TTC549 (cell line): ENCODE data around the gene ARHGEF6.
"Not testable (repeated sequence)": the region's sequence is repeated elsewhere in the genome, so short reads cannot be mapped to it uniquely, and the experiment has no call there.

Source experiments
- FAIRE-seq: peaks from 2 replicates; lab custom pipeline; 2012; peaks lifted over from hg19 to GRCh38; lab: Jason Lieb, UNC

Gene ARHGEF6

GRCh38 chrX:136783159-136783558 is 2.4 kb upstream of the ARHGEF6 start:
- no peak for FAIRE-seq

DNA sequence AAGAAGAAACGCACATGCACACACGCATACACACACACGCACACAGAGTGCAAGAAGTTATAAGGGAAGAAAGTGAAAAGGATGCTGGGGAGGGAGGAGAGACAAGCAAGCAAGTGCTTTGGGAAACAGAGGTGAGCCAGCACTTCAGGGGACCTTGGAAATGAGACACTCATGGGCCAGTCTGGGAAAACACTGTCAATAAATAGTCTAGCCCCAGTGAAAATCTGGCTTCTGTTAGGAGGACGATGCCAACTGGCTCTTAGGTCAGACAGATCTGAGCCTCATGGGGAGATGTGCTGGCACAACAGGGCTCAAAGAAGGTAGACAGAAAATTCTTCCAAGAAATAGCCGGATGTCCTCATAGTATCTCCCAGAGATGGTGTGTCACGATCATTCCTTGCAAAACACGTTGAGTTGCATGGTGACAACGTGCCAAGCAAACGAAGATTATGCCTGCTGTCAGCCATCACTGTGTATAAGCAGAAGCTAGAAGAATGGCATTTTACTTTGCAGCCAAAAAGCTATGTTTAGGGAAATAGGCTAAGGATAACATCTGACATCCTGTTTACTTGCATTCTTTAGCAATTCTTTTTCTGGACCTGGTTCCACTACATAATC is 557 bp upstream of the ARHGEF6 start:
- FAIRE-seq: no peak

GRCh38 chrX:136780241-136780640 is 491 bp downstream of the ARHGEF6 start:
- no peak for FAIRE-seq

DNA sequence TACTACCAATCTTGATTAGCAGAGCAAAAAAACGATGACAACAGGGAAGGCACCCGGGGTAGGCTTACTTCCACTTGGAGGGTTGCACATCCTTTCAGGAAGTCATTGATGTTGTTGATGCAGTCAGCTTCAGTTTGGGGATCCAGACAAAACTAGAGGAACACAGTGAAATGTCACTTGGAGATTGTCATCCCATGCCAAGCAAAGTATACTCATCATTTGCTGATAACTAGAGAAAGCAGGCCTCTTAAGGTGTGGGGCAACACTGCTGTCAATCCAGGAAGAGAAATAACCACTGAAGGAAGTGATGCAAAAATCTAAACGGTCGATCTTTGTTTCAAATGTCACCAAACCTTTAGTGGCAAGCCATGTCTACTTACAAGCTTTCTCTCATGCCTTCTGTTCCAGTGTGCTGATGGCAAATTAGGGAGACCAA is 1.4 kb downstream of the ARHGEF6 start:
- FAIRE-seq: no peak

- no peak for FAIRE-seq
Measured at GRCh38 chrX:136778916-136779315, 1.8 kb downstream of the ARHGEF6 start.

DNA sequence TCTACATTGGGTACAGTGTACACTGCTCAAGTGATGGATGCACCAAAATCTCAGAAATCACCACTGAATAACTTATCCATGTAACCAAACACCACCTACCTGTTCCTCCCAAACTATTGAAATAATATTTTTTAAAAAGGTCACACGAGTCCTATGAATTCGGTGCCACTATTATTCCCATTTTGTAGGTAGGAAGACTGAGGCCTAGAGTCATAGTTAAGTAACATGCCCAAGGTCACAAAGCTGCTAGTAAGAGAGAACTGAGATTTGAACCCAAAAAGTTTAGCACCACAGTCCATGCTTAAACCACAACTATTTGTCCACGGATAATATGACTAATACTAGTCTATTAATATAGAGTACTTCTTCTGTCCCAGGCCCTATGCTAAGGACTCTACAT is 2.7 kb downstream of the ARHGEF6 start:
- FAIRE-seq: no peak

DNA sequence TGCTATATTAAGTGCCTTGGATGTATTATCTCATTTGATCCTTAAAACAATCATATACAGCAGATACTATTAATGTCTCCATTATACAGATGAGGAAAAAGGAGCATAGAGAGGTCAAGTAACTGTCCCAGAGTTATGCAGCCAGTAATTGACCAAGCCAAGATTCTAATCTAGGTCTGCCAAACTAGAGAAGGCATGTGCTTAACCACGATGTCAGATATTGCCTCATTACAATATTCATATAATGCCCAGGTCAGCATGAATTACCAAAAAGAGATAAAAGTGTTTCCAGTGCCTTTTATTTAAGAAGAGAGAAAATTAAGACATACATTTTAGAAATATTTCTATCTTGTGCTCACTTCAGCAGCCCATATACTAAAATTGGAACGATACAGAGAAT is 7.1 kb downstream of the ARHGEF6 start:
- no peak for FAIRE-seq

GRCh38 chrX:136771869-136772268 is 8.9 kb downstream of the ARHGEF6 start:
- FAIRE-seq: not testable (repeated sequence)

GRCh38 chrX:136768469-136769084 is 12.2 kb downstream of the ARHGEF6 start:
- no peak for FAIRE-seq

- FAIRE-seq: no peak
Measured at GRCh38 chrX:136767104-136767941, 13.4 kb downstream of the ARHGEF6 start.

DNA sequence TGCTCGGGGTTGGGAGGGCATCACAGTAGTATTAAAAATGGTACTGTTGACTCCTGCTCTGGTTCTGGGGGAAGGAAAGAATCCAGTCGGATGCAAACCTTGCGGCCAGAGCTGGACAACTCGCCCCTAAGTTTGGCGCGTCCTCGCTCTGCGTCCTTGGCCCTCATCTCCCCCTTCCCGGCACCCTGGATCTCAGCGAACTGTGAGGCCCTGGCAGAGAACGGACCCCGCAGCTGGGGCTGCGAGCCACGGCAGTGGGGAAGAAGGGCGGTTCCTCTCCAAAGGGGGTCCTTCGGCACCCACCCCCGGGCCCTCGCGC is 14.0 kb downstream of the ARHGEF6 start:
- FAIRE-seq: no peak

DNA sequence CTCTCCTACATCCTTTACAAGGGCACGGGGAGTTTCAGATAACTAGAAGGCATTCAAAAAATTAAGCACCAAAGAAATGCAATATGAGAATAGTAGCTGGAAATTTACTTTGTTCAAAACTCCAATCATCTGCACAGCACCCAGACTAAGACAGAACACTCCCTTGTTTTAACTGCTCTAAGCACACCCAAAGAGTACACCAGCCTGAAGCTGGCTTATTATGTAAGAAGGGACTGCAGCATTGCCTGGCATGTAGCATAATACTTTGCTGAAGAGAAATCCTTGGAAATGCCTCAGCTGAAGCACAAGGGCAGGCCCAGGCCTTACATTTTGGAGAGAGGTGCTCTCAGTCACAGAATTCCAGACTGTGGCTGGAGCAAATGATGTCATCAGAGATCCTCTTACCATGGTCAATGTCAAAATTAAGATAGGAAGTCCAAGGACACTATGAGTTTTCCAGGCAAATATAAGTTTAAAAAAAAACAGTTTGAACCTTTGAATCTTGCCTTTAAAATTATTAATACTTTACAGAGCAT is 14.8 kb downstream of the ARHGEF6 start:
- FAIRE-seq: no peak

DNA sequence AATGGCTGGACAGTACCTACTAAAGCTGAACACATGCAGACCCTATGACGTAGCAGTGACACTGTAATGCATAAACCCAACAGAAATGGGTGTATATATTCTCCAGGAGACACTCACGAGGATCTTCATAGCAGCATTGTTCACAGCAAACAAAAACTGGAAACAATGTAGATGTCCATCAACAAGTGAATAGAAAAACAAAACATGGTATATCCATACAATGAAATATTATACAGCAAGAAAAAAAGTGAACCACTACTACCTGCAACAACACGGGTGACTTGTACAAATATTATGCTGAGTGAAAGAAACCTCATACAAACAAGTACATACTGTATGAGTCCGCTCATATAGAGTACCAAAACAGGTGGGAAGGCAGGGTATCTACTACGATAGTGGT is 16.5 kb downstream of the ARHGEF6 start:
- FAIRE-seq: no peak

DNA sequence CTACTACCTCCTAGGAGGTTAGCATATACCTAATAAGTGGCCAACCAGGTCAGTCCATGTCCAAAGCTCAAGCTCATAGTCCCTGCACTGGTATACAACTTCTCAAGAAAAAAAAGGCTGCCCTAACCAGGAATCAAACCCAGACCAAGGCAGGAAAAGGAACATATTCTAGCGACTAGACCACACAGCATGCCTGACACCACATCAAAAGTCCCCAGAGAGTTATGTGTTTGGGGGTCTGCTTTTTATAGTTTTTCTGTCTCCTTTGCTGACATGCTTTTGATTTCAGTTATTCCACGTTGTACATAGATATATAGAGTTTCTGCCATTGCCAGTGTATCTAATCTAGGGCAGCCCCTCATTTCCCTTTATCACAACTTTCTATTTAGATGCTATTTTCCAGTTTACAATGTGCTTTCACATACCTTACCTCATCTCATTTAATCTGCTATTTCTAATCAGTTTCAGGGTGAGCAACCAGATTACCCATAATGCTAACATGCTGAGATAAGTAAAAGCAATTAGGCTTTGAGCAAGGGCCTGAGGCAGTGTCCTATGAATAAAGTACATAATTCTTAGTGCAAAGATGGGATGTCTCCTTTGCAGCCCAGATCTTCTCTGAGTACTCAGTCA is 17.8 kb downstream of the ARHGEF6 start:
- no peak for FAIRE-seq

- FAIRE-seq: no peak
Measured at GRCh38 chrX:136761421-136761820, 19.3 kb downstream of the ARHGEF6 start.

DNA sequence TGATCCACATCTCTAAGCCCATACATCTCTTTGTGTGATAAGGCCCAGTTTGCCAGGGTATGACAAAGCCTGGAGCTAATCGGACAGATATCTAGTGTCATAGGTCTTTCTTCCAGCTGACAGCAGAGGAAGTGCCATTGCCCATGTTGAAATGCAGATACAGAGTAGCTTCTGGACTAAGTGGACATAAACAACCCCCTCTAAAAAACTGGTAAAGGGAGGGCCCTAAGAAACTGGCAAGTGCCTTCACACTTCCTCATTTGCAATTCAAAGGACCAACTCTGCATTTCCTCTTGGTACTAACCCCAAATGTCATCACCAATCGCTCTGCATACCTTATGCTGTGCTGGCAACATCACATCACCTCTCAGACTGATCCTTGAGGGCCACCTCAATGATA is 20.8 kb downstream of the ARHGEF6 start:
- no peak for FAIRE-seq

DNA sequence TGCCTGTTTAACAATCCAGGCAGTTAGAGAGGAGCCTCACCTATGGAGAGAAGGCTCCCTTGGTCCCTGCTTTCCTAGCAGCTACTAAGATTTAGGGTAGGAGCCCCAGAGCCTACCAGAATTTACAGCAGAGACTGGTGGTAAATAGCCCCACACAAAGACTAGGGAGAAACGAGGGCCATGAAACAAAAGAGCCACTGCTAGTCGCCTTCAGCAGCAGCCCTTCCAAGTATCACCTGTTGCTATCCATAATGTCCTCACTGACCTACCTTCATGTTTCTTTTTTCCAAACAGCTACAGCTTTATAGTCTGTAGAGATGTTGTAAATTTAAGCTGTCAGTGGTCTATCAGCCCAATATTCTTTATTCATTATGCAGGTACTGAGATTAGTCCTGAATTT is 25.3 kb downstream of the ARHGEF6 start:
- FAIRE-seq: no peak

DNA sequence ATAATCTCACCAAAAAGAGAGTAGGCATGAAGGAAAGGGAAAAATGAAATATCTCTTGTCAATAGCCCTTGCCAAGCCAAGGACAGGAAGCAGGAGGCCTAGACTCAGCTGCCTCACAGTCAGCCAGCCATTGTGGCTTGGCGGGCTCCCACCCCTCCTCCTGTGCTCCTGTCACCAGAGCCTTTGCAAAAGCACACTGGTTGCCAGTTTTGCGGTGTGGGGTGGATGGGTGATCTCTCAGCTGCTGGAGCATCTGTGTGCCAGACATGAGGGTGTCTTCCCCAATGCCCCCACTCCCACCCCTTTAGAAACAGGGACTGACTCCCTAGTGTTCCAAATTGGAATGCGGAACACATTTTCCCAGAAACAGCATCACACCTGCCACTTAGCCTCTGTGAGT is 26.1 kb downstream of the ARHGEF6 start:
- FAIRE-seq: no peak

- FAIRE-seq: no peak
Measured at GRCh38 chrX:136752796-136753195, 27.9 kb downstream of the ARHGEF6 start.

DNA sequence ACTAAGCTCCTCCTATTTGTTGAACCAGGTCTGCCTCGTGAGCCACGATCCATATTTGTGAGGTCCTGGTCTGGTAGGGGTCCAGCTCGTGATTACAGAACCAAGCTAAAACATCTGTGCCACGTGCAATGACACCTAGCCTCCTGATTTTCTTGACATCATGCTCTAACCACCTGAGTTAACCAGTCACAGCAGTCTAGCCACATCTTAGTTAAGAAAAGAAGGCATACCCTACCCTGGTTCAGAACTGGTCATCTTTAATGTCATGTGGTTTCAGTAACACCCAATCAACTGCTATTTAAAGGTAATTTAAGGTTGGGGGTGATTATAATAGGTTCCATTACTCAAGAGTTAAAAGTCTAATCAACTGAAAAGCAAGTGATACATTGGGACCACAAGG is 28.4 kb downstream of the ARHGEF6 start:
- no peak for FAIRE-seq

DNA sequence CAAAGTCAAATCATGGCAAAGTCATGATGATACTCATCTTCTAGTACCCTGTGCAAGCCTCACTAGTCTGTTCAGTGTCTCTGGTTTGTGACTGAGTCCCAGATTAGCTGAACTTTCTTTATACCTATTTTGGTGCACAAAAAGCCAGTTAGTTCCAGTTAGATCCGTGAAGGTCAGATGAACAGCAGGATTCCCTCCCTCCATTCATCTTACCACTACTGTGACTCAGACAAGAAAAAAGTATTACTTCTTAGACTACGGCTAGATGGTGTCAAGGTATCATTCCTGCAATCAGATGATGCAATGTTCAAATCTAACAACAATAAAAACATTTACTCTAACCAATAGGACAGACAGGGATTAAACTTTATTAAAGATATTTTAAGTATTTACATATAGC is 30.4 kb downstream of the ARHGEF6 start:
- FAIRE-seq: no peak

DNA sequence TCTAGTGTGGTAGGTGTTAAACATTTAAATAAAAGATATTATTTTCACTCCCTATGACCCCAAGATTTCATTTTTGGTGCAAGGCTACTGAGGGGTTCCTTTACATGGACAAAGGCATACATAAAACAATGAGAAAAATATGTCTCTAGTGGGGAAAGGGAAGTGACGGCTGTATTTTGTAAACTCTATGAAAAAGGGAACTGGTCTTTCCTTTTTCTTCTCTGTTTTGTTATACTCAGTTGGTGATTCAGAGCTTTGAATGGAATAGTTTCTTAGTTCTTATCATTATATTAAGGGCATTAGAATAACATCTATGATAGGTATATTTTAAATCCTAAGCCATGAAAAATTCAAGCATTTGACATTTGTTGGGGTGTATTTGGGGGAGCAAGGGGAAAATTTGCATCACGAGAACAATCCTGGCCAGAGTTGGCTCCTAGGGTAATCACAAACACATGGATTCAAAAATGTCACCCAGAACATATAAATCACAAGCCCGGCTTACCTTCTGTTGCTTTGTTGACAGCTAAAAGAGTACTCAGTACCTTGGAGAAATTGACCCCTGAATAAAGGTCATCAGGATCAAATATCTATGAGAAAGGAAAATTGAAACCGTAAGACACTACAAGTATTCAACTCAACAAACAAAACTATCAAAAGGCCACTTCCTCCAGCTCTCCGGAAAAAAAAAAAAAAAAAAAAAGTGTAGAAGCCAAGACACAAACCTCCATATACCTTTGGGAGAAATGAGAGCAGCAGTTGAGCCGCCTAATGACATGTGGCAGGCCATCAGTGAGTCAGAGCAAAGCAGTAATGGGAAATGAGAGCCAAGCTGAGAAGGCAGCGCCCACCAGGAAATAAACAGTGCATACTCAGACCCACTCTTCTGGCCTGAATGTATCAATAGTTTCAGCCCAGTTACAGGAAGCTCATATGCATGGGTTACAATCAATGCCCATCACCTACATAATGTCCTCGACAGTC is 33.4 kb downstream of the ARHGEF6 start:
- no peak for FAIRE-seq
